ENCODE data around the gene PHYKPL. TPM values are rescaled to one million over a fixed set of nuclear protein-coding genes. Genes with fewer than 3 reads are reported as not detected.

The PHYKPL gene
- total RNA-seq, 1 donor from 2014 or later = 205 TPM

GRCh38 chr5:178271231-178271630 lies 38.6 kb upstream of the PHYKPL start:
- H3K9me3 Mint-ChIP-seq = peaks cover 4% of the 10 kb centered on the region
- ATAC-seq (ENCODE audit: low read depth) = no peak
- POLR2A ChIA-PET = no interaction called here
- CTCF ChIA-PET = no interaction called here
- intact Hi-C loops (cut with micrococcal nuclease) = no loop called here
- no peak for DNase-seq
- no peaks in the 10 kb centered on the region for H3K4me1 Mint-ChIP-seq
- H3K36me3 Mint-ChIP-seq (ENCODE audit: low read depth) = no peaks in the 10 kb centered on the region
- no peak for TF ChIP-seq CTCF (IDR thresholded peaks at IDR 0.05)
- no peak overlapping the region for H3K27ac Mint-ChIP-seq
- H3K4me3 Mint-ChIP-seq = no peak overlapping the region
- peaks cover 4% of the 10 kb centered on the region for H3K27me3 Mint-ChIP-seq

- Mint-ChIP-seq H3K36me3 (ENCODE audit: low read depth) (no peaks in the 10 kb centered on the region), H3K4me3 (no peak overlapping the region), H3K27ac (no peak overlapping the region), H3K4me1 (no peaks in the 10 kb centered on the region), H3K27me3 (no peaks in the 10 kb centered on the region), H3K9me3 (no peaks in the 10 kb centered on the region)
- intact Hi-C loops (cut with micrococcal nuclease) = no loop called here
- CTCF ChIA-PET = no interaction called here
- no peak for ATAC-seq (ENCODE audit: low read depth)
- POLR2A ChIA-PET = no interaction called here
- no peak for TF ChIP-seq CTCF (IDR thresholded peaks at IDR 0.05)
- no peak for DNase-seq
Measured at GRCh38 chr5:178269499-178269898, 36.9 kb upstream of the PHYKPL start.

- intact Hi-C loops (cut with micrococcal nuclease) = no loop called here
- Mint-ChIP-seq H3K27ac (no peak overlapping the region), H3K4me3 (no peak overlapping the region), H3K4me1 (no peaks in the 10 kb centered on the region), H3K9me3 (peaks cover 3% of the 10 kb centered on the region), H3K27me3 (no peaks in the 10 kb centered on the region), H3K36me3 (ENCODE audit: low read depth) (no peaks in the 10 kb centered on the region)
- TF ChIP-seq CTCF (IDR thresholded peaks at IDR 0.05) = no peak
- ChIA-PET CTCF (no interaction called here), POLR2A (no interaction called here)
- ATAC-seq (ENCODE audit: low read depth) (no peak), DNase-seq (no peak)
Measured at GRCh38 chr5:178267876-178268275, 35.3 kb upstream of the PHYKPL start.

GRCh38 chr5:178267245-178267644 lies 34.6 kb upstream of the PHYKPL start:
- ATAC-seq (ENCODE audit: low read depth) = no peak
- no peak for TF ChIP-seq CTCF (IDR thresholded peaks at IDR 0.05)
- no peaks in the 10 kb centered on the region for H3K27me3 Mint-ChIP-seq
- H3K27ac Mint-ChIP-seq = no peak overlapping the region
- intact Hi-C loops (cut with micrococcal nuclease) = no loop called here
- POLR2A ChIA-PET = no interaction called here
- H3K9me3 Mint-ChIP-seq = peaks cover 3% of the 10 kb centered on the region
- H3K4me3 Mint-ChIP-seq = no peak overlapping the region
- CTCF ChIA-PET = interaction anchor here (1.3 kb wide), 1 partner anchor 13 kb away, joined by 3 read pairs; no protein-coding TSS in a partner anchor
- no peaks in the 10 kb centered on the region for H3K4me1 Mint-ChIP-seq
- no peak for DNase-seq
- H3K36me3 Mint-ChIP-seq (ENCODE audit: low read depth) = no peaks in the 10 kb centered on the region

GRCh38 chr5:178266581-178266980 lies 34.0 kb upstream of the PHYKPL start:
- Mint-ChIP-seq H3K4me1 (no peaks in the 10 kb centered on the region), H3K27me3 (no peaks in the 10 kb centered on the region), H3K36me3 (ENCODE audit: low read depth) (no peaks in the 10 kb centered on the region), H3K9me3 (peaks cover 3% of the 10 kb centered on the region), H3K4me3 (no peak overlapping the region), H3K27ac (no peak overlapping the region)
- intact Hi-C loops (cut with micrococcal nuclease) = no loop called here
- ChIA-PET POLR2A (no interaction called here), CTCF (interaction anchor here (1.3 kb wide), 1 partner anchor 13 kb away, joined by 3 read pairs; no protein-coding TSS in a partner anchor)
- ATAC-seq (ENCODE audit: low read depth) (no peak), DNase-seq (no peak)
- TF ChIP-seq CTCF (IDR thresholded peaks at IDR 0.05) = no peak

All from activated B cell treated with CpG ODN at 0.5 μM for 24 hours (primary cell).